Esophagus muscularis mucosa (tissue), 4 donors: ENCODE measurements around the gene USP2. TPM values are rescaled to one million over a fixed set of nuclear protein-coding genes. Genes with fewer than 3 reads are reported as not detected.

Source experiments
- DNase-seq: peaks from one replicate; pipeline ENCODE4 v3.0.0-alpha.2; 2017; ENCODE audit errors: extremely low spot score
- H3K27ac ChIP-seq, 4 donors: fragments of 200-600 bp; sonication (generic); replicated peaks in 1 of 4; 1 replicate in 3 of 4; 2 replicates in 1 of 4; pipeline ENCODE4 v1.5.1; 2016 to 2019; ENCODE audit warnings: mild to moderate bottlenecking in 1 of 4
- H3K27me3 ChIP-seq, 4 donors: fragments of 200-600 bp; sonication (generic); one replicate each; pipeline versions ENCODE4 v1.5.1 to v1.6.0; 2016 to 2019
- H3K36me3 ChIP-seq, 4 donors: fragments of 200-600 bp; sonication (generic); one replicate each; pipeline ENCODE4 v1.5.1; 2016 to 2019
- H3K4me1 ChIP-seq, 4 donors: fragments of 200-600 bp; sonication (generic); one replicate each; pipeline ENCODE4 v1.5.1; 2016 to 2019
- H3K4me3 ChIP-seq, 4 donors: fragments of 200-600 bp; sonication (generic); 1 replicate in 2 of 4; 2 replicates in 2 of 4; pipeline ENCODE4 v1.5.1; 2016 to 2019; ENCODE audit warnings: mild to moderate bottlenecking in 4 of 4, moderate library complexity in 1 of 4
- H3K9me3 ChIP-seq, 4 donors: fragments of 200-600 bp; sonication (generic); 1 replicate in 3 of 4; 2 replicates in 1 of 4; pipeline ENCODE4 v1.5.1; 2016 to 2019
- CTCF ChIP-seq, 3 experiments: fragments of 200-600 bp in 2 of 3; fragments of 450-650 bp in 1 of 3; sonication (generic) in 2 of 3; IDR thresholded peaks; one replicate each; pipeline ENCODE4 v1.5.1; 2017 to 2019; ENCODE audit warnings: antibody characterized with exemption in 3 of 3, mild to moderate bottlenecking in 2 of 3, moderate library complexity in 1 of 3
- EP300 ChIP-seq: sonication (generic); formaldehyde crosslinking; IDR thresholded peaks from one replicate; pipeline ENCODE4 v1.6.1; 2017; ENCODE audit warnings: antibody characterized with exemption
- POLR2A ChIP-seq: fragments of 450-650 bp; IDR thresholded peaks from one replicate; pipeline ENCODE4 v1.6.1; 2017; ENCODE audit warnings: antibody characterized with exemption, moderate library complexity, mild to moderate bottlenecking, low read depth
- POLR2AphosphoS5 ChIP-seq, 2 donors: sonication (generic); formaldehyde crosslinking; IDR thresholded peaks; one replicate each; pipeline ENCODE4 v1.6.1; 2017; ENCODE audit warnings: antibody characterized with exemption in 2 of 2
- WGBS: methylation state at CpG from one replicate; pipeline ENCODE4 v1.1.5; 2018; 5-methylcytosine and 5-hydroxymethylcytosine counted together
- intact Hi-C: fragments of 100-400 bp; cut with DNase I; formaldehyde crosslinking; loops from one replicate; pipeline ENCODE4 v1.15.1; 2023
- total RNA-seq, 4 donors: library from RNA; depleted of rRNA; stranded (reverse); fragments of >200 nt; gene quantifications; one replicate each; pipeline versions ENCODE4 v1.1.0 to v1.2.1, GENCODE V29; 2016

The USP2 gene
- 1 to 10 TPM; 4.6 to 9.9 (median 6.1) TPM for total RNA-seq

- TF ChIP-seq POLR2A (peak; percentile 38), CTCF (IDR thresholded peaks at IDR 0.05) (peak; percentile 91 to 96 (median 93)), EP300 (peak; percentile 76), POLR2AphosphoS5 (IDR thresholded peaks at IDR 0.05) (peak; percentile 85 to 91)
- Histone ChIP-seq H3K4me1 (peaks cover 23 to 41% (median 35%) of the 10 kb centered on the region in 4 donors), H3K9me3 (no peaks in the 10 kb centered on the region), H3K27ac (peak within 1 kb of the TSS; percentile 72 to 81 (median 79)), H3K4me3 (peak within 1 kb of the TSS; percentile 53 to 59 (median 56)), H3K36me3 (no peaks in the 10 kb centered on the region), H3K27me3 (no peaks in the 10 kb centered on the region)
- peak; percentile 99 for DNase-seq
- intact Hi-C loops: loop anchor here (2.0 kb wide), 1 partner anchor 93 kb away; no protein-coding TSS in a partner anchor
- 0% methylated on average over 22 of the region's 54 CpGs for WGBS
Observed at GRCh38 chr11:119381181-119381988, at the start of gene USP2. Gene USP2, minus strand, starts transcription at chr11:119381690. Its CDS starts 8,210 bp downstream, at chr11:119373480.

- WGBS: 68% methylated on average over 5 of the region's 5 CpGs
- Histone ChIP-seq H3K27me3 (peaks cover 0 to 9% (median 0%) of the 10 kb centered on the region in 4 donors), H3K36me3 (no peaks in the 10 kb centered on the region), H3K27ac (no peak overlapping the region), H3K4me3 (no peak overlapping the region), H3K9me3 (no peaks in the 10 kb centered on the region), H3K4me1 (peaks cover 9 to 19% (median 16%) of the 10 kb centered on the region in 4 donors)
- intact Hi-C loops: no loop called here
- no peak for DNase-seq
- no peak for TF ChIP-seq POLR2A
- TF ChIP-seq CTCF (IDR thresholded peaks at IDR 0.05): no peak
- no peak for TF ChIP-seq POLR2AphosphoS5 (IDR thresholded peaks at IDR 0.05)
- TF ChIP-seq EP300: no peak
Observed at GRCh38 chr11:119427279-119427678, 45.8 kb upstream of the USP2 start.

GRCh38 chr11:119426142-119426541, 44.7 kb upstream of the USP2 start:
- H3K36me3 ChIP-seq: no peaks in the 10 kb centered on the region

DNA sequence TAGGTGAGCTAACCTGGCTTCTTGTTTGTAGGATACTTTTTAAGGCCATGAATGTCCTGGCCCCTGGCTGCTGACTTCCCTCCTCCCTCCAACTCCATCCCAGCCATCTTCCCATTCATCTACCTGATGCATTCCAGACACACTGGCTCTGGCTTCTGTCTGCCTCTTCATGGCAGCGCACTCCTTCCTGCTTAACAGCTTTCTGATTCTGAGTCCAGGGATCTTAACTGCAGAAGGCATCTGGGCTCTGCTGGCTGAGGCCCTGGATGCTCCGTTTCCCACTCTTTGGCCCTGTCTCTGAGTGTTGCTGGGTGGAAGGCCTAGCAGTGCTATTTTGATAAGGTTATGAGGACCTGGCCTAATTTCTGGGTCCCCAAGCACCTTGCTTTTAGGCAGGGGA, 43.3 kb upstream of the USP2 start:
- DNase-seq: no peak
- H3K4me1 ChIP-seq: peaks cover 19 to 30% (median 27%) of the 10 kb centered on the region in 4 donors
- 78% methylated on average over 2 of the region's 2 CpGs for WGBS
- intact Hi-C loops: no loop called here
- no peak for TF ChIP-seq EP300
- no peak for TF ChIP-seq POLR2AphosphoS5 (IDR thresholded peaks at IDR 0.05)
- no peak for TF ChIP-seq POLR2A
- no peak for TF ChIP-seq CTCF (IDR thresholded peaks at IDR 0.05)
- H3K27me3 ChIP-seq: peaks cover 0 to 25% (median 0%) of the 10 kb centered on the region in 4 donors
- H3K9me3 ChIP-seq: no peaks in the 10 kb centered on the region
- peaks cover 0 to 2% (median 0%) of the 10 kb centered on the region in 4 donors for H3K36me3 ChIP-seq
- no peak overlapping the region for H3K4me3 ChIP-seq
- H3K27ac ChIP-seq: no peak overlapping the region

More at GRCh38 chr11:119426142-119426541, 44.7 kb upstream of the USP2 start:
- H3K4me1 ChIP-seq: peaks cover 19 to 26% (median 24%) of the 10 kb centered on the region in 4 donors
- intact Hi-C loops: no loop called here
- H3K4me3 ChIP-seq: no peak overlapping the region
- 67% methylated on average over 4 of the region's 4 CpGs for WGBS
- H3K27me3 ChIP-seq: peaks cover 0 to 14% (median 0%) of the 10 kb centered on the region in 4 donors
- TF ChIP-seq CTCF (IDR thresholded peaks at IDR 0.05) (no peak), POLR2A (no peak), POLR2AphosphoS5 (IDR thresholded peaks at IDR 0.05) (no peak), EP300 (no peak)
- DNase-seq: no peak
- no peaks in the 10 kb centered on the region for H3K9me3 ChIP-seq
- no peak overlapping the region for H3K27ac ChIP-seq
